ENCODE measurements around the gene STRIP2.

Gene STRIP2

GRCh38 chr7:129435414-129435829 is 1.2 kb downstream of the STRIP2 start:
- TF ChIP-seq CTCF (IDR thresholded peaks at IDR 0.05; ENCODE audit: low read depth, low read length), result no peak
- DNase-seq (ENCODE audit: low read depth in 2 of 2), result no peak
- H3K4me3 ChIP-seq (replicated peaks in 1 of 2; ENCODE audit: low read depth in 2 of 2, low read length in 2 of 2), result peak overlapping the region; percentile 79 to 80

- no peak overlapping the region for H3K4me3 ChIP-seq (replicated peaks in 1 of 2; ENCODE audit: low read depth in 2 of 2, low read length in 2 of 2)
- no peak for TF ChIP-seq CTCF (IDR thresholded peaks at IDR 0.05; ENCODE audit: low read depth, low read length)
- no peak for DNase-seq (ENCODE audit: low read depth in 2 of 2)
Observed at GRCh38 chr7:129436335-129436923, 2.2 kb downstream of the STRIP2 start.

GRCh38 chr7:129437190-129437589 is 3.0 kb downstream of the STRIP2 start:
- H3K4me3 ChIP-seq (replicated peaks in 1 of 2; ENCODE audit: low read depth in 2 of 2, low read length in 2 of 2), result no peak overlapping the region
- TF ChIP-seq CTCF (IDR thresholded peaks at IDR 0.05; ENCODE audit: low read depth, low read length), result no peak
- DNase-seq (ENCODE audit: low read depth in 2 of 2), result no peak

GRCh38 chr7:129438281-129438838 is 4.1 kb downstream of the STRIP2 start:
- TF ChIP-seq CTCF (IDR thresholded peaks at IDR 0.05; ENCODE audit: low read depth, low read length), result no peak
- H3K4me3 ChIP-seq (replicated peaks in 1 of 2; ENCODE audit: low read depth in 2 of 2, low read length in 2 of 2), result no peak overlapping the region
- no peak for DNase-seq (ENCODE audit: low read depth in 2 of 2)

GRCh38 chr7:129438839-129439651 is 4.8 kb downstream of the STRIP2 start:
- TF ChIP-seq CTCF (IDR thresholded peaks at IDR 0.05; ENCODE audit: low read depth, low read length), result no peak
- no peak overlapping the region for H3K4me3 ChIP-seq (replicated peaks in 1 of 2; ENCODE audit: low read depth in 2 of 2, low read length in 2 of 2)
- peak; percentile 65 to 86 for DNase-seq (ENCODE audit: low read depth in 2 of 2)

- TF ChIP-seq CTCF (IDR thresholded peaks at IDR 0.05; ENCODE audit: low read depth, low read length), result no peak
- H3K4me3 ChIP-seq (replicated peaks in 1 of 2; ENCODE audit: low read depth in 2 of 2, low read length in 2 of 2), result no peak overlapping the region
- no peak for DNase-seq (ENCODE audit: low read depth in 2 of 2)
Observed at GRCh38 chr7:129439963-129440625, 5.9 kb downstream of the STRIP2 start.

Data from cardiac fibroblast (primary cell).